Ovary (tissue), 3 donors: ENCODE data around the gene NCOA1.

ENCODE experiments used
- EP300 ChIP-seq: sonication (generic); formaldehyde crosslinking; IDR thresholded peaks from one replicate; pipeline ENCODE4 v1.6.1; 2017; ENCODE audit warnings: antibody characterized with exemption
- POLR2A ChIP-seq: fragments of 450-650 bp; IDR thresholded peaks from one replicate; pipeline ENCODE4 v1.6.1; 2017; ENCODE audit warnings: antibody characterized with exemption, mild to moderate bottlenecking, moderate library complexity
- TF ChIP-seq, protein P1 (sequence below), 3 donors: fragments of 450-650 bp in 2 of 3; fragments of 200-600 bp in 1 of 3; IDR thresholded peaks; one replicate each; pipeline versions ENCODE4 v1.5.1 to v1.8.0; 2016 to 2022; ENCODE audit warnings: antibody characterized with exemption in 3 of 3, mild to moderate bottlenecking in 1 of 3
- donor health status: DM: no; HTN: no; CAD: no.

DNA sequence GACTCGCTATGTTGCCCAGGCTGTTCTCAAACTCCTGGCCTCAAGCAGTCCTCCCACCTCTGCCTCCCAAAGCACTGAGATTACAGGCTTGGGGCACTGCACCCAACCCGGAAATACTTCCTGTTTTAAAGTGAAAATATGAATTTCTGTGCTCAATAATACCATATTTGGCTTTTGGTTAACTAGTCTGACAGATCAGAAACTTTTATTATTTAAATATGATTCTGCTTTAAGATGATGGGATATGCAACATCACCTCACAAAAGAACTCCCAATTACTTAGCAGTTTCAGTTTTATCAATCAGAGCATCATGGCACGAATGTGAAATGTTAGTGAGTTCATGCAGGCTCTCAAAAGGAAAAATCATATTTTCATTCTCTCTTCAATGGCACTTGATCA is 181.5 kb downstream of the NCOA1 start:
- TF ChIP-seq, protein P1, sequence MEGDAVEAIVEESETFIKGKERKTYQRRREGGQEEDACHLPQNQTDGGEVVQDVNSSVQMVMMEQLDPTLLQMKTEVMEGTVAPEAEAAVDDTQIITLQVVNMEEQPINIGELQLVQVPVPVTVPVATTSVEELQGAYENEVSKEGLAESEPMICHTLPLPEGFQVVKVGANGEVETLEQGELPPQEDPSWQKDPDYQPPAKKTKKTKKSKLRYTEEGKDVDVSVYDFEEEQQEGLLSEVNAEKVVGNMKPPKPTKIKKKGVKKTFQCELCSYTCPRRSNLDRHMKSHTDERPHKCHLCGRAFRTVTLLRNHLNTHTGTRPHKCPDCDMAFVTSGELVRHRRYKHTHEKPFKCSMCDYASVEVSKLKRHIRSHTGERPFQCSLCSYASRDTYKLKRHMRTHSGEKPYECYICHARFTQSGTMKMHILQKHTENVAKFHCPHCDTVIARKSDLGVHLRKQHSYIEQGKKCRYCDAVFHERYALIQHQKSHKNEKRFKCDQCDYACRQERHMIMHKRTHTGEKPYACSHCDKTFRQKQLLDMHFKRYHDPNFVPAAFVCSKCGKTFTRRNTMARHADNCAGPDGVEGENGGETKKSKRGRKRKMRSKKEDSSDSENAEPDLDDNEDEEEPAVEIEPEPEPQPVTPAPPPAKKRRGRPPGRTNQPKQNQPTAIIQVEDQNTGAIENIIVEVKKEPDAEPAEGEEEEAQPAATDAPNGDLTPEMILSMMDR (IDR thresholded peaks at IDR 0.05), result no peak
- TF ChIP-seq POLR2A (no peak), EP300 (no peak)
